Glutamatergic neuron (in vitro differentiated cells): ENCODE data around the gene MACROD2. TPM values are rescaled to one million over a fixed set of nuclear protein-coding genes. Genes with fewer than 3 reads are reported as not detected.

ENCODE experiments used
- DNase-seq: peaks from one replicate; pipeline ENCODE4 v3.0.0; 2022
- H3K27ac Mint-ChIP-seq: one replicate; pipeline ENCODE4 v1.8.0; 2020; ENCODE audit warnings: mild to moderate bottlenecking, mixed read lengths, inconsistent platforms; ENCODE audit not compliant: unreplicated experiment
- H3K27me3 Mint-ChIP-seq: one replicate; pipeline ENCODE4 v1.8.0; 2020; ENCODE audit warnings: mild to moderate bottlenecking, moderate library complexity, mixed read lengths, inconsistent platforms; ENCODE audit not compliant: unreplicated experiment
- H3K36me3 Mint-ChIP-seq: one replicate; pipeline ENCODE4 v1.8.0; 2020; ENCODE audit warnings: mild to moderate bottlenecking, mixed read lengths, inconsistent platforms; ENCODE audit not compliant: unreplicated experiment
- H3K4me1 Mint-ChIP-seq: one replicate; pipeline ENCODE4 v1.8.0; 2020; ENCODE audit warnings: mild to moderate bottlenecking, low read depth, mixed read lengths, inconsistent platforms; ENCODE audit not compliant: unreplicated experiment
- H3K4me3 Mint-ChIP-seq: one replicate; pipeline ENCODE4 v1.8.0; 2020; ENCODE audit warnings: mild to moderate bottlenecking, mixed read lengths, inconsistent platforms; ENCODE audit not compliant: unreplicated experiment
- H3K9me3 Mint-ChIP-seq: one replicate; pipeline ENCODE4 v1.8.0; 2020; ENCODE audit warnings: mild to moderate bottlenecking, moderate library complexity, mixed read lengths, inconsistent platforms; ENCODE audit not compliant: unreplicated experiment
- CTCF ChIP-seq: fragments of 200-600 bp; sonication (generic); IDR thresholded peaks from one replicate; pipeline ENCODE4 v1.5.0; 2021; ENCODE audit not compliant: partially characterized antibody, unreplicated experiment
- total RNA-seq: library from RNA; stranded (reverse); fragmentation: NEBNext Ultra II Directional; extraction: Animal tissue kit (Norgen Biotek cat#: 25700); gene quantifications from one replicate; pipeline ENCODE4 v1.2.1, GENCODE V29; 2021; ENCODE audit not compliant: unreplicated experiment

MACROD2 gene
- total RNA-seq, 1 donor from 2014 or later = 8.7 TPM

- Mint-ChIP-seq H3K27ac (no peak overlapping the region), H3K36me3 (no peaks in the 10 kb centered on the region), H3K4me3 (no peak overlapping the region), H3K27me3 (no peaks in the 10 kb centered on the region), H3K4me1 (no peaks in the 10 kb centered on the region), H3K9me3 (no peaks in the 10 kb centered on the region)
- TF ChIP-seq CTCF = no peak
- DNase-seq = no peak
Measured at GRCh38 chr20:15682690-15683089, 1687.4 kb downstream of the MACROD2 start.

- no peaks in the 10 kb centered on the region for H3K9me3 Mint-ChIP-seq
- H3K36me3 Mint-ChIP-seq = no peaks in the 10 kb centered on the region
- H3K27me3 Mint-ChIP-seq = no peaks in the 10 kb centered on the region
- no peak overlapping the region for H3K27ac Mint-ChIP-seq
- no peak overlapping the region for H3K4me3 Mint-ChIP-seq
- TF ChIP-seq CTCF = no peak
- no peak for DNase-seq
- H3K4me1 Mint-ChIP-seq = no peaks in the 10 kb centered on the region
Measured at GRCh38 chr20:15692570-15692969, 1697.3 kb downstream of the MACROD2 start.

GRCh38 chr20:15699431-15700146, 1704.3 kb downstream of the MACROD2 start:
- DNase-seq = no peak
- no peaks in the 10 kb centered on the region for H3K36me3 Mint-ChIP-seq
- no peak overlapping the region for H3K27ac Mint-ChIP-seq
- no peak for TF ChIP-seq CTCF
- H3K9me3 Mint-ChIP-seq = no peaks in the 10 kb centered on the region
- peaks cover 3% of the 10 kb centered on the region for H3K4me1 Mint-ChIP-seq
- H3K4me3 Mint-ChIP-seq = no peak overlapping the region
- no peaks in the 10 kb centered on the region for H3K27me3 Mint-ChIP-seq

GRCh38 chr20:15700147-15700765, 1704.9 kb downstream of the MACROD2 start:
- TF ChIP-seq CTCF = no peak
- no peak overlapping the region for H3K27ac Mint-ChIP-seq
- DNase-seq = peak; percentile 38
- H3K4me3 Mint-ChIP-seq = no peak overlapping the region
- H3K27me3 Mint-ChIP-seq = no peaks in the 10 kb centered on the region
- H3K4me1 Mint-ChIP-seq = peaks cover 3% of the 10 kb centered on the region
- H3K9me3 Mint-ChIP-seq = no peaks in the 10 kb centered on the region
- H3K36me3 Mint-ChIP-seq = no peaks in the 10 kb centered on the region

GRCh38 chr20:15702161-15702560, 1706.8 kb downstream of the MACROD2 start:
- DNase-seq = no peak
- no peak overlapping the region for H3K4me3 Mint-ChIP-seq
- no peak for TF ChIP-seq CTCF
- no peaks in the 10 kb centered on the region for H3K36me3 Mint-ChIP-seq
- H3K4me1 Mint-ChIP-seq = peaks cover 3% of the 10 kb centered on the region
- H3K27ac Mint-ChIP-seq = no peak overlapping the region
- no peaks in the 10 kb centered on the region for H3K27me3 Mint-ChIP-seq
- H3K9me3 Mint-ChIP-seq = no peaks in the 10 kb centered on the region
